Breast epithelium (tissue), 3 donors: ENCODE measurements around the gene KCNQ5.

Experiments used
- POLR2A ChIP-seq: fragments of 450-650 bp; IDR thresholded peaks from one replicate; pipeline ENCODE4 v1.6.1; 2016; ENCODE audit warnings: antibody characterized with exemption, mild to moderate bottlenecking, moderate library complexity
- POLR2AphosphoS5 ChIP-seq, 3 donors: sonication (generic); formaldehyde crosslinking; IDR thresholded peaks; one replicate each; pipeline ENCODE4 v1.6.1; 2017; ENCODE audit warnings: antibody characterized with exemption in 3 of 3
- TF ChIP-seq, protein P1 (sequence below), 3 donors: fragments of 450-650 bp; IDR thresholded peaks; one replicate each; pipeline ENCODE4 v1.5.1; 2016 to 2017; ENCODE audit warnings: antibody characterized with exemption in 3 of 3, mild to moderate bottlenecking in 3 of 3, moderate library complexity in 3 of 3

DNA sequence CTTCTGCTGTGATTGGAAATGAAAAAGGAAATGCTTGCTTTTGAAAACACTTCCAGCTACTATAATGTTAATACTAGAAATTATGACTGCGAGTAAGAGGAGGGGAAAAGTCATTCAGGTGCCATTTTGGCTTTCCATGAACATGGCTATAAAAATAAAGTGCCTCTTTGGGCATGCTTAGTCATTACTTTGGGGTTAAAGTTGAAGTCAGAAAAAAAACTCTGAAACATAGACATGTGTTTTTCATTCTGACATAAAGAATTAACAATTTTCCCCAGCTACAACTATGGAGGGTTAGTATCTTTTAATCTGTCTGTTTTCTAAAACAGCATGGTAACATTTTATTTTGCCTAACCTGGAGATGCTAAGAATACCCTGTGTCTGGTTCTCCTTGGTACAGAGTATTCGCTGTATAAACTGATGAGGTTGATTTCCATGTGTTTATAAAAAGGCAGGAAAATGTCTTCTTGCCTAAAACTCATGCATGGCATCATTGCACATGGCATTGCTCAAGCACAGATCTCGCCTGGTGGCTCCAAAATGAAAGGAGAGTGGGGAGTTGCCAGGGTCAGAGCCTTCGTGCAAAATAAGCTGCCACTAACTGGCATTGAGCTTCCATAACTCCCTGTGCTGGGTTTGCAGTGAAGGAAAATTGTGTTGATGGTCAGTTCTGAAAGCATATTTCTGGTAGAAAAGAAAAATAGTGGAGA, 188.9 kb downstream of the KCNQ5 start:
- TF ChIP-seq, protein P1, sequence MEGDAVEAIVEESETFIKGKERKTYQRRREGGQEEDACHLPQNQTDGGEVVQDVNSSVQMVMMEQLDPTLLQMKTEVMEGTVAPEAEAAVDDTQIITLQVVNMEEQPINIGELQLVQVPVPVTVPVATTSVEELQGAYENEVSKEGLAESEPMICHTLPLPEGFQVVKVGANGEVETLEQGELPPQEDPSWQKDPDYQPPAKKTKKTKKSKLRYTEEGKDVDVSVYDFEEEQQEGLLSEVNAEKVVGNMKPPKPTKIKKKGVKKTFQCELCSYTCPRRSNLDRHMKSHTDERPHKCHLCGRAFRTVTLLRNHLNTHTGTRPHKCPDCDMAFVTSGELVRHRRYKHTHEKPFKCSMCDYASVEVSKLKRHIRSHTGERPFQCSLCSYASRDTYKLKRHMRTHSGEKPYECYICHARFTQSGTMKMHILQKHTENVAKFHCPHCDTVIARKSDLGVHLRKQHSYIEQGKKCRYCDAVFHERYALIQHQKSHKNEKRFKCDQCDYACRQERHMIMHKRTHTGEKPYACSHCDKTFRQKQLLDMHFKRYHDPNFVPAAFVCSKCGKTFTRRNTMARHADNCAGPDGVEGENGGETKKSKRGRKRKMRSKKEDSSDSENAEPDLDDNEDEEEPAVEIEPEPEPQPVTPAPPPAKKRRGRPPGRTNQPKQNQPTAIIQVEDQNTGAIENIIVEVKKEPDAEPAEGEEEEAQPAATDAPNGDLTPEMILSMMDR (IDR thresholded peaks at IDR 0.05) = no peak
- no peak for TF ChIP-seq POLR2AphosphoS5 (IDR thresholded peaks at IDR 0.05)
- no peak for TF ChIP-seq POLR2A
